Epithelial cell of prostate (primary cell): ENCODE results near the gene SLC25A51.

Experiments used
- DNase-seq: peaks from one replicate; pipeline ENCODE4 v3.0.0-alpha.2; 2011; ENCODE audit warnings: low read depth, low spot score
- H3K27ac ChIP-seq: fragments of 450-650 bp; 2 replicates; pipeline ENCODE4 v1.5.1; 2017; ENCODE audit warnings: mild to moderate bottlenecking

SLC25A51 gene

DNA sequence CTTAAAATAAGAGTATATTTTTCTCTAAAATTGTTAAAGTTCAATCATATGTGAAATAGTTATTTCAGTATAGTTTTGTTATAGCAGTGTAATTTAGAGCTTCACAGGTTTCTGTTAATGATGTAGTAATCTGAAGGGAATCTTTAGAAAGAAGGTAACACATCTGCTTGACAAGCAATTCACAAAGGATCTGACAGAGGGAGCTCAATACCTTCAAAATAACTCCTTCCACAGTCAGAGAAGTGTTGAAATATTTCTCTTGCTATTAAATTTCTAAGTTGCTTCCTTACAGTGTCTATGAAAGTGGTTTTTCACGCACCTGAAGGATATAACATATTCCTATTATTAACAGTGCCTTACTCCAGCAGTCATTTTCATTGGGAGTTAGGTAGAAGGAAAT, 44.9 kb downstream of the SLC25A51 start:
- DNase-seq, result no peak
- H3K27ac ChIP-seq, result no peak overlapping the region

DNA sequence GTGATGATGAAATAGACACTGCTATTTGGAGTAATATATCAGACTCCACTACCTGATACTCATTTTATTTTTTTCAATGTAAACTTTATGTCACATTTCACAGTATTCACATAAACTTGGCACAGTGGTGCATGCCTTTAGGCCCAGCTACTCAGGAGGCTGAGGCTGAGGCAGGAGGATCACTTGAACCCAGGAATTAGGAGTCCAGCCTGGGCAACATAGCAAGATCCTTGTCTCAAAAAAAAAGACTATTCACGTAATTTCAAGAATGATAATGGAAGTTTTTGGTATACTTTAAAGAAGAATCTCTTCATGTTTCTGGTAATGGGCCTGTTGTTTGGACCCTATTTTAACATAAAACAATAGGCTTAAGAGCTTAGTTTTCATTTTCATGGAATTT, 47.4 kb downstream of the SLC25A51 start:
- H3K27ac ChIP-seq, result no peak overlapping the region
- no peak for DNase-seq

DNA sequence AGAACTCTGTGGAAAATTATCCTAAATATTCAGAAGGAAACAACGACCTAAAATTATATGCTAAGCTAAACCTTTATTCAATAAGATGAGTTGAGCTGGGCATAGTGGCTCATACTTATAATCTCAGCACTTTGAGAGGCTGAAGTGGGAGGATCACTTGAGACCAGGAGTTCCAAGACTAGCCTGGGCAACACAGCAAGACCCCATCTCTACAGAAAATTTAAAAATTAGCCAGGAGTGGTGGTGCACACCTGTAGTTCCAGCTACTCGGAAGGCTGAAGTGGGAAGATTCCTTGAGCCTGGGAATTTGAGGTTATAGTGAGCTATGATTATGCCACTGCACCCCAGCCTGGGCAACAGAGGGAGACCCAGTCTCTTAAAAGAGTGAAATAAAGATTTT, 51.7 kb downstream of the SLC25A51 start:
- DNase-seq, result no peak
- no peak overlapping the region for H3K27ac ChIP-seq

- DNase-seq, result peak; percentile 36
- H3K27ac ChIP-seq, result peak overlapping the region; percentile 48
Observed at GRCh38 chr9:37840560-37841194, 63.2 kb downstream of the SLC25A51 start.

DNA sequence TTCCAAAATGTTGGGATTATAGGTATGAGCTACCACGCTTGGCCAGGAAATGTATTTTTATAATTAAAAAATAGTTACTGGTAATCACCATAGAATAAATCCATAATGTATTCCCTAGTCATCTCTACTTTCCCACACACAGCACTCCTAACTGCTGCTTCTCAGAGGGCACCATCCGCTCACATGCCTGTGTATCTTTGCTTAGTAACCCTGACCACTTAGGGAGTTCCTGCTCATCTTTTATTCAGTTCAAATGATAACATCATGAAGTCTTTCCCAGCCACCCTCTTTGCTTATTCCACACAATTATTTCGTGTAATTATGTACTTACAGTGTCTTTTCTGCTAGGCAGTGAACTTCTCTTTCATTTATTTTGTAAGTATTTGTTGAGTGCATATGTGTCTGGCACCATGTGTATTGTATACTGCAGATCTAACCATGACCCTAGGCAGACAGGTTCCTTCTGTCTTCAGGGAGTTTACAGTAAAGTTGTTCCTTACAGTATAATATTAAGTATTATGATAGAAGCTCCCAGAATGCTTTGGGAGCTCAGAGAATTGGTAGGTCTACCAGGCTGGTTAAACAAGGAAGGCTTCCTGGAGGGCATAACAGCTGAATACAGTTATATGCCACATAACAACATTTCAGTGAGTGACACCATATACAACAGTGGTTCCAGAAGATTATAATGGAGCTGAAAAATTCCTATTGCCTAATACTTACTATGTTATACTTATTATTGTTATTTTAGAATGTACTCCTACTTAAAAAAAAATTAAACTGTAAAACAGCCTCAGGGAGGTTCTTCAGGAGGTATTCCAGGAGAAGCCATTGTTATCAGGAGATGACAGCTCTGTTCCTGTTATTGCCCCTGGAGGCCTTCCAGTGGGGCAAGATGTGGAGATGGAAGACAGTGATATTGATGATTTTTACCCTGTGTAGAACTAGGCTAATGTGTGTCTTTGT, 64.1 kb downstream of the SLC25A51 start:
- no peak for DNase-seq
- peak overlapping the region; percentile 48 for H3K27ac ChIP-seq
